PFSK-1 (cell line): ENCODE measurements around the gene ESR1.

ENCODE experiments used
- FOXP2 ChIP-seq: optimal IDR thresholded peaks from 2 replicates; pipeline ENCODE3; 2011; ENCODE audit warnings: borderline replicate concordance, control low read depth, inconsistent platforms; ENCODE audit not compliant: insufficient read depth; ENCODE audit errors: extremely low read length, extremely low read depth
- POLR2AphosphoS5 ChIP-seq: IDR thresholded peaks from 2 replicates; pipeline ENCODE4 v1.6.1; 2012; ENCODE audit warnings: low read depth, mild to moderate bottlenecking, control low read depth, low read length, moderate library complexity
- SIN3A ChIP-seq: IDR thresholded peaks from 2 replicates; pipeline ENCODE4 v1.6.1; 2012; ENCODE audit warnings: mild to moderate bottlenecking, low read length, moderate library complexity, borderline replicate concordance; ENCODE audit not compliant: insufficient read depth
- TAF1 ChIP-seq: IDR thresholded peaks from 2 replicates; pipeline ENCODE4 v1.6.1; 2012; ENCODE audit warnings: low read length, control low read depth, borderline replicate concordance; ENCODE audit not compliant: insufficient read depth
- TF ChIP-seq, protein P1 (sequence below), 2 experiments: IDR thresholded peaks; 2 replicates each; pipeline versions ENCODE4 v1.6.1 to v1.8.0; 2011 to 2012; ENCODE audit warnings: low read depth in 2 of 2, low read length in 2 of 2, control low read depth in 1 of 2, inconsistent platforms in 1 of 2, mild to moderate bottlenecking in 1 of 2, moderate library complexity in 1 of 2; ENCODE audit not compliant: insufficient read depth in 1 of 2

Gene ESR1

DNA sequence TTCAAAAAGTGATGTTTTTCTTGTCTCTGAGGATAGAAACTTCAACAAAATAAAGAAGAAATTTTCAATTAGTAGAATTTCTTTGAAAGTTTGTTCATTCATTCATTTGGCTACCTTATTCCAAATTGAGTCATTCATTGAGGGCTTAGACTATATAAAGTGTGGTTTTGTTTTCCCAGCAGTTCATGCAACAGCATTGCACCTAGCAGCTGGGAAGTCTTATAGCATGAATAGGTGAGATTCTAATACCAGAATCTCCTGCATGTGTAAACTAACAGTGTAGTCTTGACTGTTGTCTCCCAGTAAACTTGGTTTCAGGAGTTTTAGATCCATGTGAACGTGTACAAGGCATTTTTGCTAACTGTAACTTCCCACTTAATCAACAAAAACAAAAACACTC, 7.1 kb downstream of the ESR1 start:
- TF ChIP-seq SIN3A (no peak), TAF1 (no peak), FOXP2 (no peak)

DNA sequence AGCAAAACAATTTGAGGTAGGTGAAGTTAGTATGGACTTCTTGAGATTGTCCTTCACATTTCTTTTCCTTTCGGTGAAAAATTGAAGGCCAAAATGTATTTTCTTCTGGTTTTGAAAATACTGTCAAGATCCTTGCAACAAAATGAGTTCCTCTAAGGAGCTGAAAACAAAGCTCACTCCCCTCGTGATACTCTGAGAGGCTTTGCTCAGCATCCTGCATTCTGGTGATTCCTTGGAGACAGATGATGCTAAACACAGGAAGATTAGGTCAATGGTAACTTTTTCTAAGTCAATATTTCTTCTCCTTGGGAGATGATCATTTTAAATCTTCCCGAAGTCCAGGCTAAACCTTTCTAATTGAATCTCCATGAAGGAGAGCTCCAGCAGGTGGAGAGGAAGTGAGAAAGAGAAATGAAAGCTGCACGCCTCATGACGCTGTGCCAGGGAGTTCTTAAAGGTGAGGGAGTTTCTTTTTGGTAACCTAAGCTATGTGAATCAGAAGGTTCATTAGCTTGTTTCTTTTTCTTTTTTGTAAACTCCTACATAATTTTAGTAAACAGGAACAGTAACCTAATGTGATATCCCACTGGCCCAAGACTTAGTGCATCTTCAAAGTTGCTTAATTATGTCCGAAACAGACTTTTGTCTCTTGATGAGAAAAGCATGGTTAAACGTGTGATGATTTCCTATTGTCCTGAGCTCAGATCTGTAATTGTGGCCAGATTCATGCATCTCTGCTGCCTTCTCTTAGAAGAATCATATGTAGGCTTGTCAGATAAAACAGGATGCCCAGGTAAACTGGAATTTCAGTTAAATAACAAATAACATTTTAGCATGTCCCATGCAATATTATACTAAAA, 15.0 kb downstream of the ESR1 start:
- TF ChIP-seq FOXP2, result no peak
- no peak for TF ChIP-seq SIN3A
- TF ChIP-seq TAF1, result no peak
- TF ChIP-seq, protein P1, sequence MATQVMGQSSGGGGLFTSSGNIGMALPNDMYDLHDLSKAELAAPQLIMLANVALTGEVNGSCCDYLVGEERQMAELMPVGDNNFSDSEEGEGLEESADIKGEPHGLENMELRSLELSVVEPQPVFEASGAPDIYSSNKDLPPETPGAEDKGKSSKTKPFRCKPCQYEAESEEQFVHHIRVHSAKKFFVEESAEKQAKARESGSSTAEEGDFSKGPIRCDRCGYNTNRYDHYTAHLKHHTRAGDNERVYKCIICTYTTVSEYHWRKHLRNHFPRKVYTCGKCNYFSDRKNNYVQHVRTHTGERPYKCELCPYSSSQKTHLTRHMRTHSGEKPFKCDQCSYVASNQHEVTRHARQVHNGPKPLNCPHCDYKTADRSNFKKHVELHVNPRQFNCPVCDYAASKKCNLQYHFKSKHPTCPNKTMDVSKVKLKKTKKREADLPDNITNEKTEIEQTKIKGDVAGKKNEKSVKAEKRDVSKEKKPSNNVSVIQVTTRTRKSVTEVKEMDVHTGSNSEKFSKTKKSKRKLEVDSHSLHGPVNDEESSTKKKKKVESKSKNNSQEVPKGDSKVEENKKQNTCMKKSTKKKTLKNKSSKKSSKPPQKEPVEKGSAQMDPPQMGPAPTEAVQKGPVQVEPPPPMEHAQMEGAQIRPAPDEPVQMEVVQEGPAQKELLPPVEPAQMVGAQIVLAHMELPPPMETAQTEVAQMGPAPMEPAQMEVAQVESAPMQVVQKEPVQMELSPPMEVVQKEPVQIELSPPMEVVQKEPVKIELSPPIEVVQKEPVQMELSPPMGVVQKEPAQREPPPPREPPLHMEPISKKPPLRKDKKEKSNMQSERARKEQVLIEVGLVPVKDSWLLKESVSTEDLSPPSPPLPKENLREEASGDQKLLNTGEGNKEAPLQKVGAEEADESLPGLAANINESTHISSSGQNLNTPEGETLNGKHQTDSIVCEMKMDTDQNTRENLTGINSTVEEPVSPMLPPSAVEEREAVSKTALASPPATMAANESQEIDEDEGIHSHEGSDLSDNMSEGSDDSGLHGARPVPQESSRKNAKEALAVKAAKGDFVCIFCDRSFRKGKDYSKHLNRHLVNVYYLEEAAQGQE (IDR thresholded peaks at IDR 0.05; ENCODE audit: insufficient read depth in 1 of 2, low read depth in 2 of 2, low read length in 2 of 2), result no peak
- TF ChIP-seq POLR2AphosphoS5, result no peak

DNA sequence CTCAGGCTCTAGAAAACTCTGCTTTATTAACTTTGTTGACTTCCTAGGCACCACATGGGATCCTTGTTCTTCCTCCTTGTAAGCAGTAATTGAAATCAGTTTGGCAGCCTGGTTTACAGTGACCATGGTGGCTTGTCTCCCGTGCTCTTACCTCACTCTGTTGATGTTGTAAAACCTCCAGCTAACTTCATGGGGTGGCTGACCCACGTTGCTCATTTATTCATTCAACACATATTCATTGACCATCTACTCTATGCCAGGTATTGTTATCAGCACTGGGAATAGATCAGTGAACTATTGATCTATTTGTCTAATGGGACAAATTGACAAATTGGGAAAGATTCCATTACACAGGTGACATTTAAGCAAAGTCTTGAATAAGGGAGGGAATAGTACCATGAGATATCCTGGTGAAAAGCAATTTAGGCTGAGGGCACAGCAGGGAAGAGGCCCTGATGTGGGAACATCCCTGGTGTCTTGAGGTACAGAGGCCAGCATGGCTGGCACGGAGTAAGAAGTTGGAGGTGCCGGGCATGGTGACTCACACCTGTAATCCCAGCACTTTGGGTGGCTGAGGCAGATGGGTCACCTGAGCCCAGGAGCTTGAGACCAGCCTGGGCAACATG, 19.1 kb downstream of the ESR1 start:
- TF ChIP-seq, protein P1 (IDR thresholded peaks at IDR 0.05; ENCODE audit: insufficient read depth in 1 of 2, low read depth in 2 of 2, low read length in 2 of 2), result no peak
- no peak for TF ChIP-seq SIN3A
- no peak for TF ChIP-seq FOXP2
- TF ChIP-seq TAF1, result no peak
- TF ChIP-seq POLR2AphosphoS5, result no peak

DNA sequence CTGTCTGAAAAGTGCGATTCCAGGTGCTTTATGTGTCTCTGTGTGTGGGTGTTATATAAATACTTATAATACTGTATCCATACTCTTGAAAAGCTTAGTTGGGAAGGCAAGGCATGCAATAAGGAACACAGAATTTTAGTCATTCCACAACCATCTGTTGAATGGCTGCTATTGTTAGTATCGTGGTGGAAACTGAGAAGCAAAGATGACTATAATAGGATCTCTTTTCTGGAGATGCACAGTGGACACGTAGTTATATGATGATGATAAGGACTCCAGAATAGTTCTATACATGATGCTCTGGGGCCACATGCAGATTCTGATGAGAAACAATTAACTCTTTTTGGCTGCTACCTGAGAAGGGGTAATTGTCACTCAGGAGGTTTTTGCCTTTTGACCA, 25.2 kb downstream of the ESR1 start:
- TF ChIP-seq, protein P1 (IDR thresholded peaks at IDR 0.05; ENCODE audit: insufficient read depth in 1 of 2, low read depth in 2 of 2, low read length in 2 of 2), result no peak
- no peak for TF ChIP-seq TAF1
- no peak for TF ChIP-seq FOXP2
- TF ChIP-seq SIN3A, result no peak
- no peak for TF ChIP-seq POLR2AphosphoS5

DNA sequence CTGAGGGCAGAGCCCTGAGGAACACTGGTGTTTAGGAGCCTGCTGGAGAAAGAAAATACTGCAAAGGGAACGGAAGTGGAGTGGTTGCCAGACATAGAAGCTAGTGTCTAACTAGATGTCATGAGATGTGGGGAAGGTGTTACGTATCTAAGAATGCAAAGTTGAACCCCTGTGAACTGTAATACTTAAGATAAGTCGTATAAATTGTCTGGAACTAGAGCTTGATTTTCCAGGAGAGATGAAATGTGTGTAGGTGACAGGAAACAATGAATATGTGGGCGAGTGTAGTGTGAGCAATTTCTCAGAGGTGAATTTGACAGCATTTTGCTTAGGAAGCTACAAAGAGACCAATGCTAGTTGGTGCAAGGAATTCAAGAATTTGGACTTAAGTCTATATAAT, 27.9 kb downstream of the ESR1 start:
- TF ChIP-seq, protein P1 (IDR thresholded peaks at IDR 0.05; ENCODE audit: insufficient read depth in 1 of 2, low read depth in 2 of 2, low read length in 2 of 2), result no peak
- no peak for TF ChIP-seq POLR2AphosphoS5
- no peak for TF ChIP-seq SIN3A
- TF ChIP-seq TAF1, result no peak
- no peak for TF ChIP-seq FOXP2
